ENCODE results near the gene GMDS. TPM values are rescaled to one million over a fixed set of nuclear protein-coding genes. Genes with fewer than 3 reads are reported as not detected.

Gene GMDS
- total and polyA plus RNA-seq, 2 of the 8 experiments (the other 6 are each of a cell fraction or from before 2014, with no cell fraction given), result 16.8 to 50.0 TPM

DNA sequence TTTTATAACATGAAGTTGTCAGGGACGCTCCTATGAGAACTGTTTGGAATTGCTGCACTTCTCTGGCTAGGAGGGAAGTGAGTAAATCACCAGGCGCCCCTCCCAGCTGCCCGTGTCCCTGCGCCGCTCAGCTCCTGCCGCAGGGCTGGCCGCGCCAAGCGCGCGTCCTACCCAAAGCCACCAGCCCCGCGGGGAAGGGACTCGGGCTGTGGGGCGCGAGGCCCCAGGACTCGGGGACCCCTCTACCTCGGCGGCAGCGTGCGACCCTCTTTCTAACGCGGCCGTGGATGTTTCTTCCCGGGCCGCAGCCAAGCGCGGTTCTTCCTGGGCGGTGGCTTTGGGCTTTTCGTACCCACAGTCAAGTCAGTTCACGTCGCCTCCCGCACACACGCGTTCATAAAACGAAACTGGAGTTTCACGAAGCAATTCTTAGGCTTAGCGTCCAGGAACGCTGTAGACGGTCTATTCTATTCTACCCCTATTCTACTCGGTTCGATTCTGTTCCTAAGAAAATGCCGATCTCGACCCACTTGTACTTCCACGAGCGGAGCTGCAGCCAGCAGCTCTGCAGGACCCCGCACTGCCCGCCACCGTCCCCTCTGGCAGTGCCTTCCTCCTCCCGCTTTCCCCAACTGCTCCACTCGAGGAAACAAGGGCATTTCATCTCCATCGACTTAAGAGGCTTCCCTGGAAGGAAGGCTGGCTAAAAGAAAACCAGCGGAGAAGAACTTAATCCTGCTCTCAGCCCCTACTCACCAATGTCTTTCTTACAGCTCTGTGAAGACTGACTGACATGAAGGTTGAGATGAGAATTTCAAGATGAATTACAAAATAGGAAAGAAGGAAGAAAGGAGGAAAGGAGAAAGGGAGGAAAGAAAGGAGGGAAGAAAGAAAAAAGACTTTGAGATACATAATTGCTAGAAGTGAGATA lies 620.3 kb downstream of the GMDS start (continued):
- TF ChIP-seq CBX5 (IDR thresholded peaks at IDR 0.05; ENCODE audit: low read depth, low read length), result no peak
